GM19328 (cell line): ENCODE data around the gene S100A12.
"Not testable (repeated sequence)": the region's sequence is repeated elsewhere in the genome, so short reads cannot be mapped to it uniquely, and the experiment has no call there.

ENCODE experiments used
- ATAC-seq: cut with Tn5 transposase; IDR thresholded peaks from one replicate; pipeline ENCODE4 v1.9.1; 2021; ENCODE audit warnings: mild to moderate bottlenecking, moderate library complexity; ENCODE audit not compliant: unreplicated experiment

The S100A12 gene

DNA sequence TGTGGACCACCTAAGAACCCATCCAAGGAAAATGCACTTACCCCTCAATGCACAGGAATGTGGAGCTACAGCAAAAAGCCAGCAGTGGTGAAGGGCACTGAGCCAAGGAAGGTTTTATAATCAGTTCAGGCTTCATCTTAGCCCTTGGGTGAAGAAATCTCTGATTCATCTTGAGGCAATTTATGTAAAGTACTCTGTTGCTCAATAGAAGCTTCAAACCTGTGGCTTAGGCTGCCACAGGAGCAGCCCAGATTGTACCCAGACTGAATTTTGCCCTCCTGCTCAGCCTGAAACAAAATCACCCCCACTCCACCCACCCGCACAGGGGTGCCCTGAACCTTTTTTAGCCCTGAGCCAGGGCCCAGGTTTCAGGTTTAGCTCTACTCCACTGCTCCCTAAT is at the start of gene S100A12:
TSS of gene S100A12 (minus strand) at position 111 of the 400 bp plus-strand sequence. CDS start 1,029 bp downstream, outside the sequence.
- no peak for ATAC-seq

DNA sequence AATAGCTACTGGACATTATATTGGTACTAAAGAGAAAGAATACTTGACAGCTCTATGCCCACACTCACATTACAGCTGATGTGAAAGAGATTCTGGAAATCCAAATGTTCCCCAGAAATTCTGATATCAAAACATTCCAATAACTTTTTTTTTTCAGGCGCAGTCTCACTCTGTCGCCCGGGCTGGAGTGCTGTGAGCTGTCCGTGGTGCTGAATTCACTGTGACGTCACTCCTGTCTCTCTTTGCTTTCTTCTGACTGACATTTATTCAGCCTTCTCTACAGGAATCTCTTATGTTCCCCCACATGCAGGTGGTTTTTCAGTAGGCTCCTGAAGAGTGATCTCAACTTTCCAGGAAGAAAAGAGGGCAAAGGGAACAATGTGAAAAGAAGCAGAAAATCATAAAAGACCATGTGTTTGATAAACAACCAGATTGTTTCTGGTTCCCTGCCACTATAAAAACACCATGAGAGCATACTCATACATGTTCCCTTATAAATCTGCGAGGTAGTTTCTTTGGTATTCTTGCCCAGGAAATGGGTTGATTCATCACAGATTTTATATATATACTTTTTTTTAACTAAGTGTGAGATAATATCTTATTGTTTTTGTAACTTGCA is 47.1 kb upstream of the S100A12 start:
- ATAC-seq: no peak

DNA sequence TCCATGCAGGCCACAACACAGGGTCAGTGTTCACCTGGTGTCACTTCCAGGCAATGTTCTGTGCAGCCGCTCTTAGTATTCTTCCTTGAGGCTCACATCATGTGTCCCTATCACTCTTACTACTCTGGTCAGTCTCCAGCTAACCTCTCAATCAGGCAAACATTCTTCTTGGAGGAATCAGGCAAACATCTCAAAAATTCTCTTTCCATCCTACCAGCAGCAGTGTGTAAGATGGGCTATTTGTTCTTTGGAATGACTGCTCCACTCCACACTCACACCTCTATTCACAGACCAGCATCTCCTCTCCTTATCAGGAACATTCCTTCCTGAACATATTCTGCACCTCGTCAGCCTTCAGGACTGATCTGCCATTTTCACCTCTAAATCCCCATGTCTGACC is 44.9 kb upstream of the S100A12 start:
- ATAC-seq: no peak

GRCh38 chr1:153419436-153419793 is 44.0 kb upstream of the S100A12 start:
- ATAC-seq: not testable (repeated sequence)

DNA sequence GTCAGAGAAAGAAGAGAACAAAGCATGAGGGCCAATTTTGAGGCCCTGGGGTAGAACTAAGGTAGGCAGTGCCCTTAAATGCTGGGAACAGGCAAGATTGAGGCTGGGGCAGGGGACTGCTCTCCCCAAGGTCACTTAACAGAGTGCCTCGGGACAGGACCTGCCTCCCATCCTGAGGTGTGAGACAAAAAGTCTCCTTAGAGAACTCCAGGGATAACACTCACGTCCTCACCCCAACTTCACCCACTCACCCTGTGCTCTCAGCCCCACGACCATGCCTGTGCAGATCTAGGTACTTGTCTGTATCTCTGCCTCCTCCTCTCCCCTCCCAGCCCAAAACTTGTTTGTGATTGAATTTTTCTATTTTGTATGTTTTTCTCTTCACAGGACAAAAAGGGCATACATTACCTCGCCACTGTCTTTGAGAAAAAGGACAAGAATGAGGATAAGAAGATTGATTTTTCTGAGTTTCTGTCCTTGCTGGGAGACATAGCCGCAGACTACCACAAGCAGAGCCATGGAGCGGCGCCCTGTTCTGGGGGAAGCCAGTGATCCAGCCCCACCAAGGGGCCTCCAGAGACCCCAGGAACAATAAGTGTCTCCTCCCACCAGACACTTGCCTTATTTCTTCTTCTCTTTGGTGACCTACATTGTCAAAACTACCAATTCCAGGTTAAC is 43.5 kb upstream of the S100A12 start:
- ATAC-seq: not testable (repeated sequence)

GRCh38 chr1:153417136-153417888 is 41.9 kb upstream of the S100A12 start:
- no peak for ATAC-seq

- ATAC-seq: no peak
Observed at GRCh38 chr1:153415850-153416570, 40.6 kb upstream of the S100A12 start, which contains the start of gene S100A7A. S100A7A (plus strand) TSS chr1:153416520; CDS start chr1:153418083, 1,563 bp downstream.

DNA sequence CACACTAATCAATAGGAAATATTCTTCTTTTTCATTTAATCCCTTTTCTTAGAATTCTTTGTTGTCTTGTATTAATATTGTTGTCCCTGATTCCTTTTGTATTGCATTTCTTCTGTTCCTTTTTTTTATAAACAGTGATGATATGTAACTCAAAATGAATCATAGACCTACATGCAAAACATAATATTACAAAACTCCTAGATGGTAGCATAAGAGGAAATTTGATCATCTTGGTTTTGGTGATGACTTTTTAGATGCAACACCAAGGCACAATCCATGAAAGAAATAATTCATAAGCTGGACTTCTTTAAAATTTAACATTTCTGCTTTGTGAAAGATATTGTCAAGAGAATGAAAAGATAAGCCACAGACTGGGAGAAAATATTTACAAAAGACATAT is 38.5 kb upstream of the S100A12 start:
- not testable (repeated sequence) for ATAC-seq

GRCh38 chr1:153407274-153407673 is 31.9 kb upstream of the S100A12 start:
- not testable (repeated sequence) for ATAC-seq

GRCh38 chr1:153405825-153406599 is 30.6 kb upstream of the S100A12 start:
- not testable (repeated sequence) for ATAC-seq

GRCh38 chr1:153404768-153405167 is 29.3 kb upstream of the S100A12 start:
- no peak for ATAC-seq

DNA sequence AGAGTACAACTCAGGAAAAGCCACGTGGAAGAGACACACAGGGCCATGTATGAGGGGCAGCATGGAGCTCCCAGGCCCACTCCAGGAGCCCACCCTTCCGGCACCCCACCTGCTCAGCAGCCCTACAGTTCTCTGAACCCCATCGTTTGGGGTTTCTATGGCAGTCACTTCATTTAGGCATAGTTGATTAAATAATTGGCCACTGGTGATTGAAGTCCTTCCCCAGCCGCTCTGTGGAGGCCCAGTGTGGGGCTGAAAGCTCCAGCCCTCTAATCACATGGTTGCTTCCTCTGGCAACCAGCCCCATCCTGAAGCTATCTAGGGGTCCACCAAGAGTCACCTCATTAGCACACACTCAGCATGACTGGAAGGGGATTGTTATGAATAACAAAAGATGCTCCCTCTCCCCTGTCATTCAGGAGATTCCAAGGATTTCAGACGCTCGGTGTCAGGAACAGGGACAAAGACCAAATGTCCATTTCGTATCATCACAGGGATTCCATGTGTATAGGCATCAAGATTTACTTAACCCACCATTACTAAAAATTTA is 28.7 kb upstream of the S100A12 start:
- ATAC-seq: no peak

DNA sequence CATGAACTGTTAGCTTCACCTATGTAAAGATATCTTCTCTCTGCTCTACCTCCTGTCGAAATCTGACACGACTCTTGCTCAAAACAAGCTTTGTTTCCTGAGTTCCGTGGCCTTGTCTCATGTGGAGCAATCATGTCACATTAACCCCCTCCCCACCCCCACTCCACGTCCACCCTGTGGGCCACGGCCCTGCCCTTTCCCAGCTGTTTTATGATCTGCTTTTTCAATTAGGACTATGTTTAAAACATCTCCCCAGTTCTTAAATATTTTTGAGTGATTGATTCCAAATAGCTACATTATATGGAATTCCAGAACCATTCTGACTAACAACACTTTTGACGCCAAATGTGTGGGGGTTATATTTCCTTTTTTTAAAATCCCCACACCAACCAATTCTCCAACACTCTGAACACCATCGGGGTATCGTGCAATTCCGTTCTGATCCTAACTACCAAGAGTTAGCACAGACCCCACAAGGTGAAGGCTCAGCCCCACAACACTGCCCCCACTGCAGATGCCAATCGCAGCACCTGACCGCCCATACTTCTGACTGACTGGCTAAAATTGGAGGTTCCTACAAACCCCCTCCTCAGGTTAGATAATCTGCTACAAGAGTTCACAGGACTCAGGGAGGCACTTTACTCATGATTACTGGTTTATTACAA is 28.1 kb upstream of the S100A12 start:
- no peak for ATAC-seq

DNA sequence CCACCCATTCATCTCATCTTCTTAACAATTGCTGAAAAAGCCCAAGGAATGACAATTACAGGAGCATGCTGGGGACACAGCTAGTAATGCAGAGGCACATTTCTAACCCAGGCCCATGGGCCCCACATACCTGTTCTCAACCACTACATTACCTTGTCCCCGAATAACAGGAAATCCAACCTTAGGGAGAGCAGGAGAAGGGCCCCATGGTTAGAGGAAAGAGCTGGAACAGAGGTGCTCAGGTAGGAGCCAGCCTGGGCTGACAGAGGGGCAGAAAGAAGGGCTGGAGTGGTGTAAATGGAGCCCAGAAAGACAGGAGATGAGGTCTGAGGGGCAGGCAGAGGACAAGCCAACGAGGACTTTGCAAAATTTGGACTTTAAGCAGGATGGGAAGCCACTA is 26.8 kb upstream of the S100A12 start:
- no peak for ATAC-seq

DNA sequence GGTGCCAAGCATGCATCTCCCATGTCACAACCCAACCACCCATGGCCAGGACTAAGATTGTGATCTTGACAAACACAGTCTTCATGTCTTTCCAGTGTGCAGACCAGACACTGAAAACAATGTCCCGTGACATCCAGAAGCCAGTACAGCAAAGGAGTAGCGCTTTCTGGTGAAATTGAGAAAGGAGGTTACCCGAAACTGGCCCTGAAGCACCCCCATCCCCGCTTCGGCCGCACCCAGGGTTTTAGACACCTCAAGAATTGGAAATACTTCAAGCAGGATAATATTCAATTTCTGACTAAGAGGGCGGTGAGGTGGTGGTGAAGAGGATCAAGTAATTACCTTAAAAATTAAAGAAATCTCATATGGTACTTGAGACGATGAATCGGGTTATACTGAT is 26.0 kb upstream of the S100A12 start:
- no peak for ATAC-seq

- ATAC-seq: no peak
Observed at GRCh38 chr1:153400244-153400643, 24.8 kb upstream of the S100A12 start.

GRCh38 chr1:153399401-153400055 is 24.1 kb upstream of the S100A12 start:
- ATAC-seq: no peak

DNA sequence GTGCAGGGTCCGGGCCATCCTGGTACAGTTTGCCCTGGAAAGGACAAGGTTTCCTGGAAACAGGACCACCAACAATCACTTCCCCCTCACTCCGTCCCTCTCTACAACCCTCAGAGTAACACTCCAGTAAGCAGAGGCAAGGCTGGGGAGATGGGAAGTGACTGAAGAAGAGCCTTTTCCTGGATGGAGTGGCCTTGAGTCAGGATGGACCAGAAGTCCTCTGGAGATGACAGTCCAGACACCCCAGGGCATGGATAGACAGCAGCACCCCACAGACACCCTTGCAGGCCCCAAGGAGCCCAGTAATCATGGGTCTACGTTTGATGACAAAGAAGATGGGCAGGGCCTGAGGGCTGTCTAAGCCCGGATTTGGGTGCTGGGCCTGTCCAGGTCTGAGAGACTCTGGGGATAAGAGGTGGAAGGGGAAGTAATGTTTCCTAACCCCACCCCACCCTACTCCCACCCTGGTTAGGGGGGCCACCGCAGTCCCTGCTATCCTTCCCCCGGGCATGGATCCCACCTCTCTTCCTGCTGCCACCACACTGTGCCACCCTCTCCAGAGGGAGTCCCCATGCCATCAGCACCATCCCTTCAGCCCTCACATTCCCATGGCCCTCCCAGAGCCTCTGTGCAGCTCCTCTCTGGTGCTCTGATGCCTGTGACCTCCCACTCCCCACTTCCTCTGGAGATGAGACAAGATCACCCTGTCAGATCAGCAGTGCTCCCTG is 22.7 kb upstream of the S100A12 start:
- no peak for ATAC-seq
